Lung microvascular endothelial cell (primary cell): ENCODE results near the gene IP6K3. TPM values are rescaled to one million over a fixed set of nuclear protein-coding genes. Genes with fewer than 3 reads are reported as not detected.

Source experiments
- DNase-seq, 2 donors: peaks; one replicate each; pipeline versions ENCODE4 v3.0.0 to v3.0.0-alpha.2; 2010; ENCODE audit warnings: low read depth in 2 of 2
- total RNA-seq: library from RNA; depleted of rRNA; stranded (reverse); fragments of >200 nt; gene quantifications from 2 replicates; pipeline ENCODE4 v1.2.1, GENCODE V29; 2014

Gene IP6K3
- total RNA-seq, 1 donor from 2014 or later: not detected

GRCh38 chr6:33691456-33692077 lies 55.1 kb downstream of the IP6K3 start:
- DNase-seq: no peak

- DNase-seq: no peak
These were observed 55.9 kb downstream of the IP6K3 start for GRCh38 chr6:33690766-33691165.

- DNase-seq: no peak
These were observed 56.8 kb downstream of the IP6K3 start for GRCh38 chr6:33689879-33690278.

GRCh38 chr6:33689148-33689494 lies 57.6 kb downstream of the IP6K3 start:
- no peak for DNase-seq

GRCh38 chr6:33688451-33689147 lies 58.1 kb downstream of the IP6K3 start:
- DNase-seq: no peak

- no peak for DNase-seq
These were observed 58.7 kb downstream of the IP6K3 start for GRCh38 chr6:33688006-33688405.

- DNase-seq: no peak
These were observed 59.4 kb downstream of the IP6K3 start for GRCh38 chr6:33686981-33687975.

- no peak for DNase-seq
These were observed 60.3 kb downstream of the IP6K3 start for GRCh38 chr6:33686225-33686924.

- no peak for DNase-seq
These were observed 61.1 kb downstream of the IP6K3 start for GRCh38 chr6:33685411-33686224.

GRCh38 chr6:33684983-33685382 lies 61.7 kb downstream of the IP6K3 start:
- no peak for DNase-seq

- no peak for DNase-seq
These were observed 62.2 kb downstream of the IP6K3 start for GRCh38 chr6:33684428-33684896.

- DNase-seq: no peak
These were observed 62.9 kb downstream of the IP6K3 start for GRCh38 chr6:33683576-33684427.

- no peak for DNase-seq
These were observed 63.6 kb downstream of the IP6K3 start for GRCh38 chr6:33683051-33683571.

- no peak for DNase-seq
These were observed 64.4 kb downstream of the IP6K3 start for GRCh38 chr6:33682341-33682740.

- no peak for DNase-seq
These were observed 66.9 kb downstream of the IP6K3 start for GRCh38 chr6:33679761-33680160.

- DNase-seq: no peak
These were observed 67.7 kb downstream of the IP6K3 start for GRCh38 chr6:33678932-33679490.

GRCh38 chr6:33678233-33678931 lies 68.3 kb downstream of the IP6K3 start:
- no peak for DNase-seq

GRCh38 chr6:33677689-33678088 lies 69.0 kb downstream of the IP6K3 start:
- no peak for DNase-seq
